HG03520 (cell line): Measurements from ENCODE around the gene RFNG.
A peak's percentile ranks its signal among the peaks of the same experiment; 100 is the strongest.

Source experiments
- ATAC-seq: cut with Tn5 transposase; IDR thresholded peaks from one replicate; pipeline ENCODE4 v1.9.1; 2021; ENCODE audit warnings: mild to moderate bottlenecking, moderate library complexity; ENCODE audit not compliant: unreplicated experiment

Gene RFNG

DNA sequence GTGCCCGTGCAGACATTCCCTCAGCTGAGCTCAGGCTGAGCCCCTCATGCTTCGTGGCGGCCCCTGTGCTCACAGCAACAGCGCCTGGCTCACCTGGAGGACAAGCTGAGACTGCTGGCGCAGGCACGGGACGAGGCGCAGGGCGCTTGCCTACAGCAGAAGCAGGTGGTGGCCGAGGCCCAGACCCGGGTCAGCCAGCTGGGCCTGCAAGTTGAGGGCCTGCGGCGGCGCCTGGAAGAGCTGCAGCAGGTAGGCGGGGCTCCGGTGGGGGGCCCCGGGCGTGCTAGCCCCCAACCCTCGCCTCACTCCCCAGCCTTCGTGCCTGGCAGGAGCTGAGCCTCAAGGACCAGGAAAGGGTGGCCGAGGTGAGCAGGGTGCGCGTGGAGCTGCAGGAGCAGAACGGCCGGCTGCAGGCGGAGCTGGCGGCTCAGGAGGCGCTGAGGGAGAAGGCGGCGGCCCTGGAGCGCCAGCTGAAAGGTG is 21.6 kb downstream of the RFNG start:
- no peak for ATAC-seq

DNA sequence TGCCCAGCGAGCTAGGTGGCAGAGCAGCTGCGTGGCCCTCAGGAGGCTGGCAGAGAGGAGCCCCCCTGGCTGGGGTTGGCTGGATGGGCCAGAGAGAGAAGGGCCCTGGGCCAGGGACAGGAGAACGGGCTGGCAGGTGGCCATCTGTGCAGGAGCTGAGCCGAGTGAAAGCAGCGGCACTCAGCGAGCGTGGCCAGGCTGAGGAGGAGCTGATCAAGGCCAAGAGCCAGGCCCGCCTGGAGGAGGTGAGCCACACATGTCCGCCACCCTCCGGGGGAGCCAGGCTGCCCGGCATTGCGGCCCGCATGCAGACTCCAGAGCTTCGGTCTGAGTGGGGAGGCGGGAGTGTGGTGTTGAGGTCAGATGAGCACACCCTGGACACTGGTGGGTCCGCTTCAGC is 22.2 kb downstream of the RFNG start:
- ATAC-seq, result no peak

DNA sequence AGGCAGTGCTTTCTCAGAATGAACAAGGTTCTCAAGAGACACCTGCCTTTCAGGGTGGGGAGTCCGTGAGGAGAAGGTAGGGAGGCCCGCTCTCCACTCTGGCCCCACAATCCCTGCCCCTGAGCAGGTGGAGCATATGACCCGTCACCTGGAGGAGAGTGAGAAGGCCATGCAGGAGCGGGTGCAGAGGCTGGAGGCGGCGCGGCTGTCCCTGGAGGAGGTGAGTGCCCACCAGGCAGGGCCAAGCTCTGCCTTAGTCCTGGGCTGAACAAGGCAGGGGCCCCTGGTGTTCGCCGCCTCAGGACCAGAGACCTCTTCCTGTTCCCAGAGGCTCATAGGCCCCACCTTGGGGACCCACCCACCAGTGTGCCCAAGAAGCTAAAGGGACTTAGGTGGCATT is 22.6 kb downstream of the RFNG start:
- no peak for ATAC-seq

DNA sequence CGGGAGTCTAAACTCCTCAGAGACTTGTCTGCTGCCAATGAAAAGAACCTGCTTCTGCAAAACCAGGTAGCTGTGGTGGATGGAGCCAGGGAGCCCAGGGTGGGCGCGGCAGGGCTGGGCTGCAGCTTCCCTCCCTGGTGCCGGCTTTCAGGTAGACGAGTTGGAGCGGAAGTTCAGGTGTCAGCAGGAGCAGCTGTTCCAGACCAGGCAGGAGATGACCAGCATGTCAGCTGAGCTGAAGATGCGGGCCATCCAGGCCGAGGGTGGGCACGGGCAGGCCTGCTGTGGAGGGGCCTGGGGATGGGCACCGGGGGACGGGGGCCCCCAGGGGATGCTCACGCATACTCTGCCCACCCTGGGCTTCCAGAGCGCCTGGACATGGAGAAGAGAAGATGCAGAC is 23.4 kb downstream of the RFNG start:
- ATAC-seq, result no peak

DNA sequence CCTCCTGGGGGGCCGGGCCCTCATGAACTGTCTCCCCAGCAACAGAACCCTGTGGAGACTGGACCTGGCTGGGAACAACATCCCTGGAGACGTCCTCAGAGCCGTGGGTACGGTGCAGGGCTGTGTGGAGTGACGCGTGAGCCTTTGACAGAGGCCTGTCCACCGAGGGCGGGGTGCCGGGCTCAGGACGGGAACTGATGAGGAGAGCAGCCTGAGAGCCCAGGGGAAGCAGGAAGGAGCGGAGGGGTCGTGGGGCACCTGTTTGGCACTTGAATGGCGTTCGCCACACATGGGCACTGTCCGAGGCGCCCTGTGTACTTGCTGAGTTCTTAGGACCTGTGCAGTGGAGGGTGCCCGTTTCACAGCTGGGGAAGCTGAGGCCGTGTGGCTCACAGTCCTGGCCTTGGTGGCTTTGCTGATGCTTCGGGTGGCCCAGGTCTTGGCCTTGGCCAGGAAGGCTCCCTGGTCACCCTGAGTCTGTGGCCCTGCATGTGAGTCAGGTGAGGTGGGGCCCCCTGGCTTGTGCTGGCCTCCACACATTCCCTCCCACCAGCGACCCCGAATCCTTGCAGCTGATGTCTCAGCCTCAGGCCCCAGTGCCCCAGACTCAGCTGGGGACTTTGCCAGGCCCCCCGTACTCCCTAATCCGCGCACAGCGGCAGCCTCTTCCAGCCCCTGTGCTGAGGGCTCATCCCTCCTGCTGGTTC is 26.1 kb downstream of the RFNG start:
- no peak for ATAC-seq

DNA sequence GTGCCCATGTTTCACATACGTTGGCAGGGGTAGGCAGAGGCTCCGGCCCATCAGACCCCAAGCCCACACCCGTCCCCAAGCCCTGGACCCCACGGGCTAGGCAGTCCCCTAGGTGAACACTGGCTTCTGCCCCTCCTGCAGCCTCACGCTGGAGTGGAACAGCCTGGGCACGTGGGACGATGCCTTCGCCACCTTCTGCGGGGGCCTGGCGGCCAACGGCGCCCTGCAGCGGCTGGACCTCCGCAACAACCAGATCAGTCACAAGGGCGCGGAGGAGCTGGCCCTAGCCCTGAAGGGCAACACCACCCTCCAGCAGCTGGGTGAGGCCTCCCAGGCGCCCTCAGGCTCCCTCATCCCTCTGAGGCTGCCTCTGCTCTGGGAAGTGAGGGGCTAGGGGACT is 26.8 kb downstream of the RFNG start:
- ATAC-seq, result no peak

DNA sequence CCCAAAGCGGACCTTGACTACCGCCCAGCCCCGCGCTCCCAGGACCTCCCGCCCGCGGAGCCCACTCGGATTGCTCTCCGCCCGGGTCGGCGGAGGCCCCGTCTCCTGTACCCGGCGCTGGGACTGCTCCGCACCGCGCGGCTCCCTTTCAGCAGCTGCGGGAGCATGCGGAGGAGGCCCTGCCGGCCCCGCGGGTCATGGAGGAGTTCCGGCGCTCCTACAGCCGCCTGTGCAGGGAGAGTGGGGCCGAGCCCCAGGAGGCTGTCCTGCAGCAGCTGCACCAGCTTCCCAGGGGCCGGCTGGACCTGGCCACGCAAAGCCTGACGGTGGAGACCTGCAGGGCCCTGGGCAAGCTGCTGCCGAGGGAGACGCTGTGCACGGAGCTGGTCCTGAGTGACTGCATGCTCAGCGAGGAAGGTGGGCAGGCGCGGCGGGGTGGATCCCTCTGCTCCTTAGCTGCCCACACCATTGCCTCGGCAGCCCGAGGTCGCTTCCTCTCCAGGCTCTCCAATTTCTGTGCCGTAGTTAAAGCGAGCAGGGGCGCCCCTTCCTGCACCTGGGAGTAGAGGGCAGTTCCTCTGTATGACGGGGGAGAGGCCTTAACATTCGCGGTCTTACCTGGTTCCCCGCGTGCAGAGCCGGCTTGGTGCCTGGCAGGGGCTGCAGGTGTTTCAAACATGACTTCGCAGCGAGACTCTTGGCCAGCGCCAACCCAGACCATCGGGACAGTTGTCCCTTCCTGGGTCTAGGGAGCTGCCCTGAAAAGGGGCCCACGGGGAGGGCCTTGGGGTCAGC is 28.0 kb downstream of the RFNG start:
- peak; percentile 1 for ATAC-seq

DNA sequence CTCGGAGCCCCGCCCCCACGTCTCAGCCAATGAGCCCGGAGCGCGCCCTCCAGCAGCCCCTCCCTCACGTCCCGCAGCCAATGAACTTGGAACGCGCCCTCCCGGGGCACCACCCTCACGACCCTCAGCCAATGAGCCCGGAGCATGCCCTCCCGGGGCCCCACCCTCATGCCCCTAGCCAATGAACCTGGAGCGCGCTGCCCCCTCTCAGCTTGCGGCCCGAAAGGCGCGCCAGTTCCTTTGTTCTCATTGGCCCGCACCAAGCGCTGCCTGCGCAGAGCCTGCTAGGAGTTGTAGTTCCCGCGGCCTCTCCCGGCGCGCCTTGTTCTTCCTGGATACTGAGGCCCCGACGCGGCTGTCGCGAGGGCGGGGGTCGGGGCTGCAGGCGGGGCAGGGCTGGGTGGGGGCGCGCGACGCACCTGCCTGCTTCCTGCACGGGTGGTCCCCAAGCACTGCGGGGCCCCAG is 28.6 kb downstream of the RFNG start, which contains the start of gene LRRC45:
TSS of gene LRRC45 (plus strand) at position 325 of the 466 bp plus-strand sequence. CDS start 339 bp downstream, outside the sequence.
- ATAC-seq, result peak; percentile 78

DNA sequence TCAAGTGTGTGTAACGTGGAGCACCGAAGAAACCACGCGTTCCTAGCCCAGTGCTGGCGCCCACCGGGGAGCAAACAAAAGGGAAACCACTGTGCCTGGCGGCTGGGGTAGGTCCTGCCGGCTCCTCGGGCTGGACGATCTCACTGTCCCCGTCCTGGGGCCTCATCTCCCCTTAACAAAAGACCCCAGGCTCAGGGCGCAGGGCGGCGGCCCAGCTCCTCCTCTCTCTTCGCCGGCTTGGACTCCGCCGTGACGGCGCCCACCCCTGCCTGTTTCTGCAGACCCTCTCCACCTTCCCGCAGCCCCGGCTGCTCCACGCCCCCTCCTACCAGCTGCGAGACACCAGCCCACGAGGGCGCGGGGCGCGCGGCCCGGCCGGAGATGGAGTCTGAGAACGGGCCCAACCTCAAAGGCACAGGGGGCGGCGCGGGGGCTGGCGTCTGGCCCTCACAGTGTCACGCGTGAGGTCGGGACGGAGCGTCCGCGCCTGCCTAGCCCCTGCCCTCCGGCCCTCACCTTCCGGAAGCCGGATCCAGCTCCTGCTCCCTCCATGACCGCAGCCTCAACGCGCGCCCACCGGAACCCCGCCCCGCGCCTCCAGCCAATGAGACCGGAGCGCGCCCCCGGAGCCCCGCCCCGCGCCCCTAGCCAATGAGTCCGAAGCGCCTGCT is 29.2 kb downstream of the RFNG start, which contains the start of gene CENPX:
TSS of gene CENPX (minus strand) at position 569 of the 671 bp plus-strand sequence. CDS start at position 552, 17 bp downstream.
- ATAC-seq, result no peak

DNA sequence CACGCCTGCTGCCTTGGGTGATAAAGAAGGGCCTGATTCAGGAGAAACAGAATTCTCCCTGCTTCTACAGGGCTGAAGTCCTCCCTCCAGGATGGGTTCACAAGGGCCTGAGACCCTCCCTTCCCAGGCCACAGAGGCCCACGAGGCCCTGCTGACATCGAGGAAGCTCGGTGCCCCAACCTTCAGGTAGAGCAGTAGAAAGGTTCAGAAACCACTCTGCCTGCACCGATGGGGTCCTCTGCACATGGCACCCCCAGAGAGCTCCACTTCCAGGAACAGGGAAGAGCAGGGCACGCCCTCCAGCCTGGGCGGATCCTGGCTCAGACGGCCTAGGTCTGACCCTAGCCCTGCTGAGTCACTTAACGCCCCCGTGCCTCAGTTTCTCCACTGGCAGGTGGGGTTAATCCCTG is 29.7 kb downstream of the RFNG start:
- no peak for ATAC-seq

DNA sequence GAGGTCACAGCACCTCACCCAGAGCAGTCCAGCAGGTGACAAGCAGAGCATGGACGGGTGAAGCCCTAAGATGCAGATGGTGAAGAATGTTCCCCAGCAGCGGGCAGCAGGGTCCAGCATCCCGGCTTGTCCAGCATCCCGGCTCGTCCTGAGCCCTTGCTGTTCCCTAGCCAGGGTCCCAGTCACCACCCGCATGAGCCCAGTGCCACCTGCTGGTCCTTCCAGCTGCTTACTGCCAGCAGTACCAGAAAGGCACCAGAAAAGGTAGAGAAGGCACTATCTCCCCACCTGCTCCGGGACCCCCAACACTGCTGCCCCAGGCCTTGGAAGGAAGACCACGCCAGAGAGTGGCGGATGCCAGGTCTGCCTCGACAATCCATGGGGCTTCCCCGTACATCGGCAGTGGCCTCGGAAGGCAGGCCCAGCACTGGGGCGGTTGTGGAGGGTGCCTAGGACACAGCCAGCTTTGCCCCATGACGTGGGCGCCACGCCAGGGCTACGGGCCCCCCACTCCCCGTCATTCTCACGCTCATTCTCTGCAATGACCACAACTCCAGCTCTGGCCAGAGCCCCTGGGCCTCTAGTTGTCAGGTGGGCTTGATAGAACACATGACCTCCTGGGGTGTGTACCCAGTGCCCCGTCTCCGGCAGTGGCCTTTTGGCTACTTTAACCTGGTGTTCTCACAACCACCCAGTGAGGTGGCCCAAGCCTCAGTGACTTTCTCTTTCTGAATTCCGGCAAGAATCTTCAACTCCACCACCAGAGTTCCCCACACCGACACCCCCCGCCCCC is 30.3 kb downstream of the RFNG start:
- ATAC-seq, result no peak

DNA sequence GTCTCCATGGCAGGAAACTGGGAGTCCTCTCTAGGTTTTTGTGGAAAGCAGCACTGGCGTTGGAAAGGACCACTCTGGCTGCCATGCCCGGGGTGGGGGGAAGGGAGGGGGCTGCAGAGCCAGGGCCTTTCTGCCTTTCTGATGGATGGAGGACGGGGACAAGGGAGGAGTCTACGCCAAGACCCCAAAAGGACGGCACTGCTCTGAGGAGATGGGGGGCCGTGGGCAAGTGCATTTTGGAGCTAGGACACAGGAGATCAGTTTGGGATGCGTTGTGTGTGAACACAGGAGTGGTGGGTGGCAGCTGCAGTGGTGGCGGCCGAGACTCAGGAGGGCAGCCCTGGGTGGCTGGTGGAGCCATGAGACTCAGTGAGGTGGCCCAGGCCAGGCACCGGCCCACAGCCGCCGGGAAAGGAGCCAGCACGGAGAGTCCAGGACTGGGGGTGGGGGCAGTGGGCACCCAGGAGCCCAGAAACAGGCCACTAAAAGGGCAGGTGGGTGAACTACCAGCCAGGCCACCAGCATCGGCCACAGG is 31.0 kb downstream of the RFNG start:
- ATAC-seq, result no peak

DNA sequence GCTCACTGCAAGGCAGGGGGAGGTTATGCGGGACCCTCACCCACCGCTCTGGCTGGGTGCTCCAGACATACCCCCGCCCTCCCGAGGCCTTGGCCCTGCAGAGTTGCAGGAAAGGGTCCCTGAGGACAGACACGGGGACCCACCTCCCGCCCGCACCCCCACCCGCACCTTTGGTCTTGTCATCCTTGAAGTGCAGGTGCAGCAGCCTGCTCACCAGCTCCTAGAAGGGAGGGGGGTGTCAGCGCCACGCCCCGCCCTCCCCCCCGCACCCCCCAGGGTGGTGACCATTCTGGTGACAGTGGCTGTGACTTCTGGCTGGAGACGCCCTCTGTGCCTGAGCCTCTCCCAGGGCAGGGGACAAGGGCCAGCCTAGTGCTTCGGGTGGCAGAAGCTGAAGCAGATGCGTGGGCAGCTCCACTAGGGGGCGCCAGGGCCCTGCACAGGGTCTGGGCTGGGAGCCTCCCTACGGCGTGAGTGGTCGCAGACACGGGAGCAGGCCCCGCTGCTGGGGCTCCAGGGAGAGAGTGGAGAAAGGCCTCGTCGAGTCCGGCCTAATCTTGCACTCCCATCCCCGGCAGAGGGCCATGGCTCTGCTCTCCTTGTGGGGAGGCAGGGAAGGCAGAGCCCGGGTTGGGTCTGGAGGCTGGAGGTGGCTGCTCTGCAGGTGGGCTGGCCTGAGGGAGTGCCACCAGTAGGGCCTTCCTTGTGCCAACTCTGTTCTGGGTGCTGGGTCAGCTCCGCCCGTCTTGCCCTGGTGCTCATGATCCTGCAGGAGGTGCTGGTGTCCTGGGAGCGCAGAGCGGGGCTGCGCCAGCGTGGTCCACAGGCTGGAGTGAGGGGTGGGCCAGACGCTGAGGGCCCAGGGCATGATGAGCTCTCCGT is 31.7 kb downstream of the RFNG start:
- no peak for ATAC-seq

DNA sequence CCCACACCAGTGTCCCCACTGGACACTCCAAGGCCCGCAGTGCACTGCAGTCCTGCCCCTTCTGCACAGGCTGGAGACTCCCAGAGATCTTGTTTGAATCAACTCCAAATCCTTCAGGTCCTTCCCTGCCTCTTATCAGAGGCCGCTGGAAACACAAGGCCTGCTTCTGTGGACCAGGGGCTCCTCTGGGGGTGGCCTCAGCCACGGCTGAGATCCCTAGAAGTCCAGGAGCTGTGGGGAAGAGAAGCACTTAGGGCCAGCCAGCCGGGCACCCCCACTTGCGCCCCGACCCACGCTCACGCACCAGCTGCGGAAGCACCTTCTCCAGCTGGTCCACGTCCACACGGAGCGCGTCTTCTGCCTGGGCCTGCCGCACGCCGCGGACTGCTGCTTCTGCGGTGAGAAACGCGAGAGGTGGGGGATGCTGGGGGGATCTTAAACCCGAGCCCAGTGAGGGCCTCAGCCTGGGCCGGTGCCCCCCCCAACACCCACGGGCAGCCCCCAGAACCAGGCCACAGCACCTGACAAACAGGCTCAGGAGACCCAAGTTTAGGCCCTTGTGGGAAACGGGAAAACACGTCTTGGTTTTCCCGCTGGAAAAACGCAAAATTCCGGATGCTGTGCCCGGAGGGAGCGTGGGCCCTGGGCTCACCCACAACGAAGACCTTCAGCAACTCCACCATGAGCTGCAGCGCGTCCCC is 32.5 kb downstream of the RFNG start:
- no peak for ATAC-seq

DNA sequence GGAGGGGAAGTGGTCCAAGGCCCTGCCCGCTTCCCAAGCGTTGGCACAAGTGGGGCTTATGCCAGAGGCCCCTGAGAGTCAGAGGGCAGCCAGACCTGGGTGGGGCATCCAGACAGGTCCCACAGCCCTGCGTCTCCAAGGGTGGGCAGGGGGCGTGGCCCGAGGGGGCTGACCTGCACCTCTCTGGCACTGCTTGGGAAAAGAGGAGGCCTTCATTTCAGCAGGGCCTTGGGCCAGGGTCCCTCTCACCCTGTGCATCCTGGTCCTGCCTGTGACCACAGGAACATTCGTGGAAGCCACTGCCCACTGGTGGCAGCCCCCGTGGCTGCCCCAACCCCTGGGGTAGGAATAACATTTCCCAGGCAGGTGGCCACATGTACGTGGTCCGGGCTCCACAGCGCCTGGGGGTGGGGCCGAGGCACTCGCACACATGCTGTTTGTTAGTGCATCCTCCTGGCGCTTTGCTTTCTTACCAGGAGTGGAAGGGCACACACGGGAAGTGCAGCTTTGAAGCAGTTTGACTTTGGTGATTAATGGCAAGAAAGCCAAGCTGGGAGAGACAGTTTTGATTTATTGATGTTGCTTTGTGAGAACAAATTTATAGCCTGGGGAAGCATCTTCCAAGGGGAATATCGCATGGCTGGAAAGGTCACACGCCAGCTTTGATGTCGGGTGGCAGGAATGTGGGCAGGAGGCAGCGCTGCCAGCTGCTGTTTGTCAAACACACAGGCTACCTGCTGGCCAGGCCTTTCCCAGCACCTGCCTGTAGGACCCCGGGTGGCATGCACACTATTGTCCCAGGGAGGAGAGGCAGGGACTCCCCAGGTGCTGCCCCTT is 33.2 kb downstream of the RFNG start:
- no peak for ATAC-seq

DNA sequence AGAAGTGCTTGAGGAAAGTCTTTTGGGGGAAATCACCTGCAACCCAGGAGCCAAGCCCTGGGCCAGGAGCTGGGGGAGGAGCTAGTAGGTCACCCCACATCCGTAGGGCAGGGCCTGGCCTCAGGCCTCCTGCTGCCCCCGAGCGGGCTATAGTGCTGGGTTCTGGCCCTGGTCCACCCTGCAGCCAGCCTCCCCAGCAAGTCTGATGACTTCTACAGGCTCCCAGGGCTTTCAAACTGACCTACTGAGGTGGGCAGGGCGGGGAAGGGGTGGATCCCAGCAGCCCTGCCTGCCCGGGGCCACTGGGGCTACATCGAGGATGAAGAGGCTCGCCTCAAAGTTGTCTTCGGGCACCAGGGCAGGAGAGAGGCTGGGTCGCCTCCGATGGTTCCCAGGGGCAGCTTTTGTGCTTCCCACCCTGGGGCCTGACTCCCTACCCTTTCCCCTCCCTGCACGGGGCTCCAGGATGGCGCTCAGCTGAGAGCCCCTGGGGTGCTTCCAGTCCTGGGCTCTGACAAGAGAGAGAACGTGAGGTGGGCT is 33.9 kb downstream of the RFNG start:
- ATAC-seq, result no peak

DNA sequence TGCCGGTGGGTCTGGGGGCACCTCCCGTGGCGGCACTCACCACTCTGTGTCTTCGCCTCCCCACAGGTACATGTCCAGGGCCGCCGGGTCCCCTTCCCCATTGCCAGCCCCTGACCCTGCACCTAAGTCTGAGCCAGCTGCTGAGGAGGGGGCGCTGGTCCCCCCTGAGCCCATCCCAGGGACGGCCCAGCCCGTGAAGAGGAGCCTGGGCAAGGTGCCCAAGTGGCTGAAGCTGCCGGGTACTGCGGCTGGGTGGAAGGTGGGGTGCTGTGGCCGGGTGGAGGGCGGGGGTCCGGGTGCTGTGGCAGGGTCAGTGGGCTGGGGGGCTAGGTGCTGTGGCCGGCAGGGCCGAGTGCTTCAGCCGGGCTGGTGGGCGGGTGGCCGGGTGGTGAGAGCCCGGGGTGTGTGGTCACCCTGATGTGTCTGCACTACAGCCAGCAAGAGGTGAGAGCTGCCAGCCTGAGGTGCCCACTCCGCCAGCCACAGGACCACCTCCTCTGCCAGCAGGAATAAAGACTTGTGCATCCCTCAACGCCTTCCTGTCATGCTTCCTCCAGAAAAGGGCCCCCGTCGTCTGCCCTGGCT is 34.6 kb downstream of the RFNG start:
- no peak for ATAC-seq
